Vagina (tissue), 2 donors: ENCODE results near the gene DLG2. TPM values are rescaled to one million over a fixed set of nuclear protein-coding genes. Genes with fewer than 3 reads are reported as not detected.

Experiments used
- DNase-seq, 2 donors: peaks; one replicate each; pipeline ENCODE4 v3.0.0-alpha.2; 2017; ENCODE audit errors: extremely low spot score in 2 of 2
- H3K27ac ChIP-seq: fragments of 200-600 bp; sonication (generic); one replicate; pipeline ENCODE4 v1.5.1; 2019
- H3K27me3 ChIP-seq: fragments of 200-600 bp; sonication (generic); one replicate; pipeline ENCODE4 v1.5.1; 2019
- H3K36me3 ChIP-seq, 2 donors: fragments of 200-600 bp; sonication (generic); one replicate each; pipeline ENCODE4 v1.5.1; 2017 to 2019
- H3K4me1 ChIP-seq: fragments of 200-600 bp; sonication (generic); one replicate; pipeline ENCODE4 v1.5.1; 2019
- H3K4me3 ChIP-seq, 2 donors: fragments of 200-600 bp; sonication (generic); 1 replicate in 1 of 2; 2 replicates in 1 of 2; pipeline ENCODE4 v1.5.1; 2016 to 2019
- H3K9me3 ChIP-seq: fragments of 200-600 bp; sonication (generic); one replicate; pipeline ENCODE4 v1.5.1; 2019
- POLR2A ChIP-seq, 2 donors: fragments of 450-650 bp; IDR thresholded peaks; one replicate each; pipeline ENCODE4 v1.6.1; 2017; ENCODE audit warnings: antibody characterized with exemption in 2 of 2, mild to moderate bottlenecking in 2 of 2, moderate library complexity in 2 of 2
- POLR2AphosphoS5 ChIP-seq, 2 donors: sonication (generic); formaldehyde crosslinking; IDR thresholded peaks; one replicate each; pipeline ENCODE4 v1.9.0; 2017; ENCODE audit warnings: antibody characterized with exemption in 2 of 2, mild to moderate bottlenecking in 2 of 2, low read depth in 1 of 2; ENCODE audit not compliant: insufficient read depth in 1 of 2
- intact Hi-C: fragments of 100-400 bp; cut with DNase I; formaldehyde crosslinking; loops from one replicate; pipeline ENCODE4 v1.15.1; 2023
- total RNA-seq: library from RNA; depleted of rRNA; stranded (reverse); fragments of >200 nt; gene quantifications from one replicate; pipeline ENCODE4 v1.2.3, GENCODE V29; 2016
- TF ChIP-seq, protein P1 (sequence below), 3 experiments: fragments of 450-650 bp in 2 of 3; fragments of 200-600 bp in 1 of 3; sonication (generic) in 1 of 3; IDR thresholded peaks; one replicate each; pipeline ENCODE4 v1.5.1; 2017 to 2019; ENCODE audit warnings: antibody characterized with exemption in 3 of 3, mild to moderate bottlenecking in 2 of 3, moderate library complexity in 2 of 3

The DLG2 gene
- total RNA-seq, 1 donor from 2014 or later = 10.1 TPM

DNA sequence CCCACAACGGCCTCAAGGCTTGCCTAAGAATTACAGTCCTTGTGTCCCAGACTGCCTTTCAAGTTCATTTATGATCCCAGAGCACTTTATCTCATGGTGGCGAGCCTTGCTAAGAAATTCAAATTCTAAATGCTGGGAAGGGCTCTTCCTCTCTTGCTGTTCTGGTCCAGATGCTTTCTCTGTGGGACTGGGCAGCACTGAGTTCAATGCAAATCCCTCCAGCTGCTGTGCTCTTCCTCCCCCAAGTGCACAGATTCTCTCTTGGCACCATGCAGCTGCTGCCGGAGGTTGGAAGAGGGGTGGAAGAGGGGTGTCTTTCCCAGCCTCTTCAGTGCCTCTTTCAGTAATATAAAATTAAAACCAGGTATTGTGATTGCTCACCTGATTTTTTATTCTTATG, 828.0 kb downstream of the DLG2 start:
- Histone ChIP-seq H3K36me3 (no peaks in the 10 kb centered on the region), H3K9me3 (no peaks in the 10 kb centered on the region), H3K4me1 (no peaks in the 10 kb centered on the region), H3K27ac (no peak overlapping the region), H3K4me3 (no peak overlapping the region), H3K27me3 (no peaks in the 10 kb centered on the region)
- intact Hi-C loops = no loop called here
- TF ChIP-seq POLR2AphosphoS5 (IDR thresholded peaks at IDR 0.05; ENCODE audit: insufficient read depth in 1 of 2, low read depth in 1 of 2) (no peak), POLR2A (IDR thresholded peaks at IDR 0.05) (no peak)
- TF ChIP-seq, protein P1, sequence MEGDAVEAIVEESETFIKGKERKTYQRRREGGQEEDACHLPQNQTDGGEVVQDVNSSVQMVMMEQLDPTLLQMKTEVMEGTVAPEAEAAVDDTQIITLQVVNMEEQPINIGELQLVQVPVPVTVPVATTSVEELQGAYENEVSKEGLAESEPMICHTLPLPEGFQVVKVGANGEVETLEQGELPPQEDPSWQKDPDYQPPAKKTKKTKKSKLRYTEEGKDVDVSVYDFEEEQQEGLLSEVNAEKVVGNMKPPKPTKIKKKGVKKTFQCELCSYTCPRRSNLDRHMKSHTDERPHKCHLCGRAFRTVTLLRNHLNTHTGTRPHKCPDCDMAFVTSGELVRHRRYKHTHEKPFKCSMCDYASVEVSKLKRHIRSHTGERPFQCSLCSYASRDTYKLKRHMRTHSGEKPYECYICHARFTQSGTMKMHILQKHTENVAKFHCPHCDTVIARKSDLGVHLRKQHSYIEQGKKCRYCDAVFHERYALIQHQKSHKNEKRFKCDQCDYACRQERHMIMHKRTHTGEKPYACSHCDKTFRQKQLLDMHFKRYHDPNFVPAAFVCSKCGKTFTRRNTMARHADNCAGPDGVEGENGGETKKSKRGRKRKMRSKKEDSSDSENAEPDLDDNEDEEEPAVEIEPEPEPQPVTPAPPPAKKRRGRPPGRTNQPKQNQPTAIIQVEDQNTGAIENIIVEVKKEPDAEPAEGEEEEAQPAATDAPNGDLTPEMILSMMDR (IDR thresholded peaks at IDR 0.05) = no peak
- DNase-seq = no peak

DNA sequence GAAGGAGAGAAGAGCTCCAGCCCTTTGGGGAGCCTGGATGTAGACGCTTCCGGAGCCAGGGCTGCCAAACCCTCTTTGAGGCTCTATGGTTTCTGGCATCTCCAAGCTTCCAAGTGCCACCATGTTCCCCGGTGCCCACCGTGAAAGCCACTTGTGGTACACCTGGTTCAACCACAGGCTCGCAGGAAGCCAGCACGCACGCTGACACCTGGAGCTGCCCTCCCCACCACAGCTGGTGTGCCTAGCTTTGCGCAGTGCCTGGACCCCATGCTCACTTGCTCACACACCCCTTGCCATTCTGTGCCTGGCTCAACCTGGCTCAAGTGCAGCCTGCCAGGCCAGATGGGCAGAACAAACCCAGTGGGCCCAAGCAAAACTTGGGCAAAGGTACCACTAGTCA, 831.4 kb downstream of the DLG2 start:
- intact Hi-C loops = no loop called here
- H3K36me3 ChIP-seq = no peaks in the 10 kb centered on the region

DNA sequence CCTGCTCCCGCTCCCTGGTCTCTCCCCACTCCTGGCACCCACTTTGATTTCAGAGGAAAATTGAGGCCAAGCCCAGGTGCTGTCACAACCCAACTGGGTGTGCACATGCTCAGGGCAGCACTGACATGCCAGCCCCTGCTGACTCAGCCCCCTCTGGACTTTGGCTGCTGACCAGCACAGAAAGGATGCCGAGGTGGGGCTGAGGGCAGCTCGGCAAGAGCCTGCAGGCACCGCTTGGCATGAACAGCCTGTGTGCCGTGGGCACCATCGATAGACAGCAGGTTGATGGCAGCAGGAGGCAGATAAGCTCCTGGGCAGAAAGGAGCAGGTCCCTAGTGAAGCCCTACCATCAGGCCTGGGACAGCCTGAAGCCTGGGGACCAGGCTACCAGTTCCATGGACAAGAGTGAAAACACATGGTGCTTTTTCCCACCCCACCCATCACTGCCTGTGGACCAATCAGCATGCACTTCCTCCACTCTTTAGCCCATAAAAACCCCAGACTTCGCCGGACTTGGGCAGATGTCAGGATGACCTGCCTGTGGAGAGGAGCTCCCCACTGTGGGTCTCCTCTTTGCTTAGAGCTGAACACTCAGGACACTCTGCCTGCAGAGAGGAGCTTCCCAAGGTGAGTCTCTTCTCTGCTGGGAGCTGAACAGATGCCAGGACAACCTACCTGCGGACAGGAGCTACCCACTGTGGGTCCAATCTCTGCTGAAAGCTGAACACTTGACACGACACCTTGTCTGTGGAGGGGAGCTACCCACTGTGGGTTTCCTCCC, 832.3 kb downstream of the DLG2 start:
- Histone ChIP-seq H3K27ac (no peak overlapping the region), H3K27me3 (no peaks in the 10 kb centered on the region), H3K4me3 (no peak overlapping the region), H3K9me3 (no peaks in the 10 kb centered on the region), H3K36me3 (no peaks in the 10 kb centered on the region), H3K4me1 (no peaks in the 10 kb centered on the region)
- TF ChIP-seq, protein P1 (IDR thresholded peaks at IDR 0.05) = no peak
- TF ChIP-seq POLR2A (IDR thresholded peaks at IDR 0.05) (no peak), POLR2AphosphoS5 (IDR thresholded peaks at IDR 0.05; ENCODE audit: insufficient read depth in 1 of 2, low read depth in 1 of 2) (no peak)
- intact Hi-C loops = no loop called here
- DNase-seq = no peak

More for the DNA sequence above, 831.4 kb downstream of the DLG2 start:
- H3K27ac ChIP-seq = no peak overlapping the region
- DNase-seq = no peak
- no peaks in the 10 kb centered on the region for H3K27me3 ChIP-seq
- H3K4me1 ChIP-seq = no peaks in the 10 kb centered on the region
- H3K4me3 ChIP-seq = no peak overlapping the region
- TF ChIP-seq, protein P1 (IDR thresholded peaks at IDR 0.05) = no peak
- TF ChIP-seq POLR2AphosphoS5 (IDR thresholded peaks at IDR 0.05; ENCODE audit: insufficient read depth in 1 of 2, low read depth in 1 of 2) (no peak), POLR2A (IDR thresholded peaks at IDR 0.05) (no peak)
- H3K9me3 ChIP-seq = no peaks in the 10 kb centered on the region

DNA sequence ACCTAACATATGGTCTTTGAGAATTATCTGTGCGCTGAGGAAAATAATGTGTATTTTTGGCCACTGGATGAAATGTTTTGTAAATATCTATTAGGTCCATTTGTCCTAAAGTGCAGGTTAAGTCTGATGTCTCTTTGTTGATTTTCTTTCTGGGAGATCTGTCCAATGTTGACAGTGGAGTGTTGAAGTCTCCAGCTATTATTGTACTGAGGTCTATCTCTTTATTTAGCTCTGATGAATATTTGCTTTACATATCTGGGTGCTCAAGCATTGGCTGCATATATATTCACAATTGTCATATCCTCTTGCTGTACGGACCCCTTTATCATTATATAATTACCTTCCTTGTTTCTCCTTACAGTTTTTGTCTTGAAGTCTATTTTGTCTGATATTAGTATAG, 833.8 kb downstream of the DLG2 start:
- no peak for DNase-seq
- intact Hi-C loops = no loop called here
- H3K9me3 ChIP-seq = no peaks in the 10 kb centered on the region
- H3K36me3 ChIP-seq = no peaks in the 10 kb centered on the region
- H3K4me1 ChIP-seq = no peaks in the 10 kb centered on the region
- TF ChIP-seq, protein P1 (IDR thresholded peaks at IDR 0.05) = no peak
- TF ChIP-seq POLR2A (IDR thresholded peaks at IDR 0.05) (no peak), POLR2AphosphoS5 (IDR thresholded peaks at IDR 0.05; ENCODE audit: insufficient read depth in 1 of 2, low read depth in 1 of 2) (no peak)
- H3K4me3 ChIP-seq = no peak overlapping the region
- no peaks in the 10 kb centered on the region for H3K27me3 ChIP-seq
- H3K27ac ChIP-seq = no peak overlapping the region

DNA sequence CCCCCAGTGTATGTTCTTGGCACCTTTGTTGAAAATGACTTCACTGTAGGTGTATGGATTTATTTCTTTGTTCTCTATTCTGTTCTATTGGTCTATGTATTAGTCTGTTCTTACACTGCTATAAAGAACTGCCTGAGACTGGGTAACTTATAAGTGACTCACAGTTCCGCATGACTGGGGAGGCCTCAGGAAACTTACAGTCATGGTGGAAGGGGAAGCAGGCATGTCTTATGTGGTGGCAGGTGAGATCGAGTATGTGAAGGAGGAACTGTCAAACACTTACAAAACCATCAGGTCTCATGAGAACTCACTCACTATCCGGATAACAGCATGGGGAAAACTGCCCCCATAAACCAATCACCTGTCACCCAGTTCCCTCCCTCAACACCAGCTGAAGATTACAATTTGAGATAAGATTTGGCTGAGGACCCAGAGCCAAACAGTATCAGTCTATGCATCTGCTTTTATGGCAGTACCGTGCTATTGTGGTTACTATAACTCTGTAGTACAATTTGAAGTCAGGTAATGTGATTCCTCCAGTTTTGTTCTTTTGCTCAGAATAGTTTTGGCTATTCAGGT, 836.2 kb downstream of the DLG2 start:
- Histone ChIP-seq H3K36me3 (no peaks in the 10 kb centered on the region), H3K27me3 (no peaks in the 10 kb centered on the region), H3K9me3 (no peaks in the 10 kb centered on the region), H3K27ac (no peak overlapping the region), H3K4me3 (no peak overlapping the region), H3K4me1 (no peaks in the 10 kb centered on the region)
- DNase-seq = no peak
- TF ChIP-seq, protein P1 (IDR thresholded peaks at IDR 0.05) = no peak
- no peak for TF ChIP-seq POLR2AphosphoS5 (IDR thresholded peaks at IDR 0.05; ENCODE audit: insufficient read depth in 1 of 2, low read depth in 1 of 2)
- TF ChIP-seq POLR2A (IDR thresholded peaks at IDR 0.05) = no peak
- intact Hi-C loops = no loop called here
